DND-41 (cell line): ENCODE data around the gene SLC25A44.

Experiments
- EZH2 ChIP-seq: IDR thresholded peaks from 3 replicates; pipeline ENCODE4 v1.6.1; 2012; ENCODE audit warnings: borderline replicate concordance, low read depth, mild to moderate bottlenecking, moderate library complexity, low read length, inconsistent platforms; ENCODE audit not compliant: severe bottlenecking
- TF ChIP-seq, protein P1 (sequence below): IDR thresholded peaks from 2 replicates; pipeline ENCODE4 v1.5.1; 2012; ENCODE audit warnings: borderline replicate concordance, low read length, moderate library complexity, mild to moderate bottlenecking; ENCODE audit not compliant: poor library complexity, severe bottlenecking; ENCODE audit errors: extremely low read depth

DNA sequence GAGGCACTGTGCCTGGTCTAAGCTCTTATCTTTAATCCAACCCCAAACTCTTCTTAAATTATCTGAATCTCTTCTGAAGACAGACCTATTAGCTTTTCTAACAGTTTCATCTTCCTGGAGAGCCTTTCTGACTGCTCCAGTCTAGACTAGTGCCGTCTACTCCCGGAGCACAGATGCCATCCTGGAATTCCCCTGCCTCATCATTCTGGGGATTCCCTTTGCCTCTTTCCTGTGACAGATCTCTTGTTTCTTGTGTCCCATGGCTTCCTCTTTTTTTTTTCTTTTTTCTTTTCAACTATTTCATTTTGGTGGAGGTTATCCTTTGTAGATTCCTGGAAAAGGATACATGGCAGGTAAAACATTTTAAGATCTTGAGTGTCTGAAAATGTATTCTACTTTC is 28.8 kb upstream of the SLC25A44 start:
- TF ChIP-seq, protein P1, sequence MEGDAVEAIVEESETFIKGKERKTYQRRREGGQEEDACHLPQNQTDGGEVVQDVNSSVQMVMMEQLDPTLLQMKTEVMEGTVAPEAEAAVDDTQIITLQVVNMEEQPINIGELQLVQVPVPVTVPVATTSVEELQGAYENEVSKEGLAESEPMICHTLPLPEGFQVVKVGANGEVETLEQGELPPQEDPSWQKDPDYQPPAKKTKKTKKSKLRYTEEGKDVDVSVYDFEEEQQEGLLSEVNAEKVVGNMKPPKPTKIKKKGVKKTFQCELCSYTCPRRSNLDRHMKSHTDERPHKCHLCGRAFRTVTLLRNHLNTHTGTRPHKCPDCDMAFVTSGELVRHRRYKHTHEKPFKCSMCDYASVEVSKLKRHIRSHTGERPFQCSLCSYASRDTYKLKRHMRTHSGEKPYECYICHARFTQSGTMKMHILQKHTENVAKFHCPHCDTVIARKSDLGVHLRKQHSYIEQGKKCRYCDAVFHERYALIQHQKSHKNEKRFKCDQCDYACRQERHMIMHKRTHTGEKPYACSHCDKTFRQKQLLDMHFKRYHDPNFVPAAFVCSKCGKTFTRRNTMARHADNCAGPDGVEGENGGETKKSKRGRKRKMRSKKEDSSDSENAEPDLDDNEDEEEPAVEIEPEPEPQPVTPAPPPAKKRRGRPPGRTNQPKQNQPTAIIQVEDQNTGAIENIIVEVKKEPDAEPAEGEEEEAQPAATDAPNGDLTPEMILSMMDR: no peak
- TF ChIP-seq EZH2: no peak
